Mucosa of descending colon (tissue), 3 donors: ENCODE data around the gene C1QL1. TPM values are rescaled to one million over a fixed set of nuclear protein-coding genes. Genes with fewer than 3 reads are reported as not detected.

ENCODE experiments used
- ATAC-seq: fragments of 200-7000 bp; cut with Tn5 transposase; one replicate; pipeline ENCODE4 v1.9.1; 2020; ENCODE audit warnings: mild to moderate bottlenecking, moderate library complexity
- DNase-seq, 3 donors: peaks; one replicate each; pipeline ENCODE4 v3.0.0-alpha.2; 2020
- H3K36me3 ChIP-seq: fragments of 200-600 bp; one replicate; pipeline ENCODE4 v1.8.0; 2021; ENCODE audit warnings: low read depth, mild to moderate bottlenecking
- H3K4me1 ChIP-seq: fragments of 200-600 bp; one replicate; pipeline ENCODE4 v1.8.0; 2021; ENCODE audit warnings: low read depth, mild to moderate bottlenecking
- H3K4me3 ChIP-seq: fragments of 200-600 bp; one replicate; pipeline ENCODE4 v1.8.0; 2021; ENCODE audit warnings: mild to moderate bottlenecking
- H3K9me3 ChIP-seq: fragments of 200-600 bp; one replicate; pipeline ENCODE4 v1.8.0; 2021; ENCODE audit warnings: mild to moderate bottlenecking
- intact Hi-C, 2 donors: fragments of 100-400 bp; cut with DNase I in 1 of 2; cut with micrococcal nuclease in 1 of 2; formaldehyde crosslinking; loops; one replicate each; pipeline versions ENCODE4 v1.11.0 to v1.11.1; 2022; cut with DNase I, micrococcal nuclease
- total RNA-seq, 3 donors: library from RNA; stranded (reverse); fragmentation: NEBNext Ultra II Directional in 2 of 3; extraction: Animal tissue kit (Norgen Biotek cat#: 25700) in 2 of 3; gene quantifications; one replicate each; pipeline versions ENCODE4 v1.2.1 to v1.2.4, GENCODE V29; 2021 to 2023
- TF ChIP-seq, protein P1 (sequence below): fragments of 200-600 bp; IDR thresholded peaks from one replicate; pipeline ENCODE4 v1.8.0; 2022; ENCODE audit warnings: antibody characterized with exemption, mild to moderate bottlenecking
- donor health status: DM: no; HTN: no; CAD: no; lungs with moderate emphysema.
- donor health status: DM: no; HTN: no; CAD: no.
- donor health status: DM: no; HTN: yes; CAD: no.

The C1QL1 gene
- total RNA-seq, 3 donors from 2014 or later = 0.29 to 6.5 (median 0.60) TPM

DNA sequence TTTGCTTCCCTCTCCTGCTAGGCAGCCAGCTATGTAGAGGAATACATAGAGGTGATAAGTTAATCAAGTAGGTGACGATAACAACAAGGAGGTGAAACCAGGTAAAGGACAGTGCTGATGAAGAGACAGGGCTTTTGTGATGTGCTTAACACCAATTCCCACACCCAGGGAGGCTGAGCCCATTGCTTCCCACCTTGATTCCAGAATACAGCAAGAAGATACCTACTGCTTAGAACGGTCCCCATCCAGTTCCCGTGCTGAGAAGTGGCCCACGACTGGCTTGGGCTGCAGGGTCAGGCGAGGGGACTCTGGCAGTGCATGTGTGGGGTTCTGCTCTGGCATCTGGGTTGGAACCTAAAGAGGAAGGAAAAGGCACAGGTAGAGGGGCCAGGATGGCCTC is 36.7 kb downstream of the C1QL1 start:
- H3K36me3 ChIP-seq = no peaks in the 10 kb centered on the region
- no peaks in the 10 kb centered on the region for H3K4me1 ChIP-seq
- ATAC-seq (no peak), DNase-seq (no peak)
- TF ChIP-seq, protein P1, sequence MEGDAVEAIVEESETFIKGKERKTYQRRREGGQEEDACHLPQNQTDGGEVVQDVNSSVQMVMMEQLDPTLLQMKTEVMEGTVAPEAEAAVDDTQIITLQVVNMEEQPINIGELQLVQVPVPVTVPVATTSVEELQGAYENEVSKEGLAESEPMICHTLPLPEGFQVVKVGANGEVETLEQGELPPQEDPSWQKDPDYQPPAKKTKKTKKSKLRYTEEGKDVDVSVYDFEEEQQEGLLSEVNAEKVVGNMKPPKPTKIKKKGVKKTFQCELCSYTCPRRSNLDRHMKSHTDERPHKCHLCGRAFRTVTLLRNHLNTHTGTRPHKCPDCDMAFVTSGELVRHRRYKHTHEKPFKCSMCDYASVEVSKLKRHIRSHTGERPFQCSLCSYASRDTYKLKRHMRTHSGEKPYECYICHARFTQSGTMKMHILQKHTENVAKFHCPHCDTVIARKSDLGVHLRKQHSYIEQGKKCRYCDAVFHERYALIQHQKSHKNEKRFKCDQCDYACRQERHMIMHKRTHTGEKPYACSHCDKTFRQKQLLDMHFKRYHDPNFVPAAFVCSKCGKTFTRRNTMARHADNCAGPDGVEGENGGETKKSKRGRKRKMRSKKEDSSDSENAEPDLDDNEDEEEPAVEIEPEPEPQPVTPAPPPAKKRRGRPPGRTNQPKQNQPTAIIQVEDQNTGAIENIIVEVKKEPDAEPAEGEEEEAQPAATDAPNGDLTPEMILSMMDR = no peak
- H3K9me3 ChIP-seq = no peaks in the 10 kb centered on the region
- intact Hi-C loops = no loop called here
- H3K4me3 ChIP-seq = no peak overlapping the region

DNA sequence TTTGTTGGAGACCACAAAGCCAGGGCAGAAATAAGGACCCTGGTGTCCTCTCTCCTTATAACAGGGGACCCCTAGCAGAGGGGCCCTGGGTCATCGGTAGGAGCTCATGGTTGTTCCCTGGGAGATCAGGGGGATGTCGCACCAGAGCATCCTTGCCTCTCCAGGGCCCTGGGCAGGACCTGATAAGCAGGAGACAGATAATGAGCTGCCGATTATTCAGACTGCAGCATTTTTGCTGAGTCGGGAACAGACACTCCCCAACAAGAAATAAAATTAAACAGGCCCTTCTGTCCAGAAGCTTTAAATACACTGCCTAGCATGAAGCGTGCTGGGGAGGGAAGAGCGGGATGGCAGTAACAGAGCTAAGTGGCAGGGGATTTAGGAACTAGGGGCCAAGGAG is 37.4 kb downstream of the C1QL1 start:
- no peak for ATAC-seq
- DNase-seq = peak in 1 of 3 donors; percentile 1

DNA sequence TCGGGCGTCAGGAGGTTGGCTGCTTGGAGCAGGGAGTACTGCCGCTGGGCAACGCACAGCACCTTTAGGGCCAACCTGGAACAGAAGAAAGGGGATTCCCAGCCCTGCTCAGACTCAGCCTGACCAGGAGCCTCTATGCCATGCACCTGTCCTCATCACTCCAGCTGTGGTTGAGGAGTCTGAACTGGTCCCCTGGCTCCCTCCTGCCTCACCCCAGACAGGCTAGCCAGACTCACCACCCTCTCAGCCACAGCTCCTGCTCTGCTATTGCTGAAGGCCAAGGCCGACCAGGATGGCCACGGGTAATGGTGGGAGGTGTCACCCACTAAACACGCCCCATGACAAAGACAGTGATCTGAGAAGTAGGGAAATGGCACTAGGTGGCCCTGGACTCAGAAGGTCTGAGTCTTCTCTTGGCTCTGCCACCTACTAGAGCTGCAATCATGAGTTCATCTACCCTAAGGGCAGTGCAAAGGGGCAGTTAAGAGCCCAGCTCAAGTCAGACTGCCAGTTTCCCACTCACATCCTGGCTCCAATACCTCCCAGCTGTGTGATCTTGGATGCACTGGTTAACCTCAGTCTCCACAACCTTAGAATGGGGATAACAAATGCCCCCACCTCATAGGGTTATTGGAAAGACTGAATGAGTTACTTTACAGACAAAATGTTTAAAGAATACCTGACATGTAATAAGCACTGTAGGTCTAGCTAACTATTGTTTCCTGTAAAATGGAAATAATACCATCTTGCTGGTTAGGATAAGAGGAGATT is 39.0 kb downstream of the C1QL1 start:
- Histone ChIP-seq H3K4me1 (no peaks in the 10 kb centered on the region), H3K4me3 (no peak overlapping the region), H3K9me3 (no peaks in the 10 kb centered on the region), H3K36me3 (no peaks in the 10 kb centered on the region)
- peak in 1 of 3 donors; percentile 7 for DNase-seq
- TF ChIP-seq, protein P1 = no peak
- ATAC-seq = no peak
- intact Hi-C loops = loop anchor here (10.0 kb wide), 3 partner anchors 86 to 186 kb away; no protein-coding TSS in a partner anchor

More for the DNA sequence above, 37.4 kb downstream of the C1QL1 start:
- TF ChIP-seq, protein P1 = no peak
- no peaks in the 10 kb centered on the region for H3K9me3 ChIP-seq
- no peaks in the 10 kb centered on the region for H3K36me3 ChIP-seq
- intact Hi-C loops = no loop called here
- H3K4me3 ChIP-seq = no peak overlapping the region
- H3K4me1 ChIP-seq = no peaks in the 10 kb centered on the region

DNA sequence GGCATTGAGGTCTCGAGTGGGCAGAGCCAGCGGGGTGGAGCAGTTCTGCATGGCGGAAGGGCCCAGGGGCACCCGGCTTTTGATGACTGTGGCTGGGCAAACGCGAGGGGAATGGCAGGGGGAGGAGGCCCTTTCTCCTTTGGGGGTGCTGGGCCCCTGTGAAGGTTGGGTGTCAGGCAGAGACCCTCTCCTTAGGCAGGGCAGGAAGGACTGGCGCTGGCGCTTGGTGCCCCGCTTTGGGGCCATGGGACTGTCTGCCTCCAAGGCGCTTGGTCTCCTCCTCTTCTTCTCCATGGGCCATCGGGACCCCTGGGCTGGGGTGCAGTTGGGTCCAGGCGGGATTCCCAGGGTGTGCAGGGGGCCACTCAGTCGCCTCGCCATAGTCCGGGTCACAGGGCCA is 40.0 kb downstream of the C1QL1 start:
- DNase-seq = peak in 1 of 3 donors; percentile 12
- H3K4me1 ChIP-seq = no peaks in the 10 kb centered on the region
- TF ChIP-seq, protein P1 = no peak
- no peaks in the 10 kb centered on the region for H3K36me3 ChIP-seq
- intact Hi-C loops = loop anchor here (10.0 kb wide), 3 partner anchors 87 to 187 kb away; no protein-coding TSS in a partner anchor
- no peak overlapping the region for H3K4me3 ChIP-seq
- no peak for ATAC-seq
- no peaks in the 10 kb centered on the region for H3K9me3 ChIP-seq

DNA sequence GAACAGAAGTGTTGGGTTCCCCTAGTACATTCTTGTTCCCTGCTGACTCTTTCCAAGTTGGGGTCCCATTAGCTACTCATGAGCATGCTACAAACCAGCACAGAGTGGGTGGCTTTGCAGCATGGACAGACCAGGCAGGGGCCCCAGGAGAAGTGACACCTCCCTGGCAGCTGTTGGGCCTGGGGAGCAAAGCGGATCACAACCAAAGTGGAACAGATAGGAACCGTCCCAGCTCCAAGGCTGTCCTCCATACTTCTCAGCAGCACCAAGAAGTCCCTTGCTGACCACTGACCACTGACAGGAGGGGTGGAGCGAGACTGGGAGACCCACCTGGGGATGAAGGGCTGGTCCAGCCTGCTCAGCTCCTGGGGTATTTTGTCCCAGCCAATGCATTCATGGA is 40.4 kb downstream of the C1QL1 start:
- no peak overlapping the region for H3K4me3 ChIP-seq
- no peaks in the 10 kb centered on the region for H3K9me3 ChIP-seq
- no peaks in the 10 kb centered on the region for H3K36me3 ChIP-seq
- peak in 1 of 3 donors; percentile 4 for DNase-seq
- no peak for ATAC-seq
- intact Hi-C loops = loop anchor here (10.0 kb wide), 3 partner anchors 87 to 187 kb away; no protein-coding TSS in a partner anchor
- H3K4me1 ChIP-seq = no peaks in the 10 kb centered on the region
- TF ChIP-seq, protein P1 = no peak
